GM18861 (cell line): ENCODE measurements around the gene RPS6KB2.
"Not testable (repeated sequence)": the region's sequence is repeated elsewhere in the genome, so short reads cannot be mapped to it uniquely, and the experiment has no call there.

ENCODE experiments used
- ATAC-seq: cut with Tn5 transposase; IDR thresholded peaks from one replicate; pipeline ENCODE4 v1.9.1; 2021; ENCODE audit not compliant: unreplicated experiment

The RPS6KB2 gene

DNA sequence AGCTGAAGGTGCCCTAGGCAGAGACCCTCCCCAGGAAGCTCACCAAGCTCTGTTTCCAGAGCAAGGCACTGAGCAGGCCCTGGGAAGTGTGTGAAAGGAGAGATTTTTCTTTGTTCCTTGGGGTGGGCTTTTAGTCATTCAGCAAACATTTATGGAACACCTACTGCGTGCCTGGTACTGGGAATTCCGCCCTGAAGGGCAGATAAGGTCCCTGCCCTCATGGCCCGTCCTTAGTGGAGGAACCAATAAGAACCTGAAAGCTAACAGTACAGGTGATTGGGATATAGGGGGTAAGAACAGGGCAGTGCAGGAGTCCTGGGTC lies 36.9 kb downstream of the RPS6KB2 start:
- no peak for ATAC-seq

- ATAC-seq = not testable (repeated sequence)
Measured at GRCh38 chr11:67465530-67465929, 37.2 kb downstream of the RPS6KB2 start.

DNA sequence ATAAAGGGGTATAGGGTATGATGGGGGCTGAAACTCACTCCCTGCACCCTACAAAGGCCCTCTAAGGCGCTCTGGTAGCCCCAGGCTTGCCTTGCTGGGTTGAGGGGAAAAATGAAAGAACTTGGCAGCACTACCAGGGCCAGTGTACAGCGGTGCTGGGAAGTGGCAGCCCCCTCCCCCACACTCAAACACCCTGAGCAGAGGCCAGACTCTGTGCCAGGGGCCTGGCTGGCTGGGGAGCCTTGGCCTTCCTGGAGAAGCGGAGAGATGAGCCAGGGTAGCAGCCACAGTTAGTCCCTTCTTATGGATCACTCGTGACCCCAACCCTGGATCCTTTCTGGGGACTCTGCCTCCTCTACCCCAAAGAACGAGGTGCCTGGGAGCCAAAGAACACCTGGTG lies 38.1 kb downstream of the RPS6KB2 start:
- no peak for ATAC-seq

- ATAC-seq = no peak
Measured at GRCh38 chr11:67466962-67467771, 38.9 kb downstream of the RPS6KB2 start.

DNA sequence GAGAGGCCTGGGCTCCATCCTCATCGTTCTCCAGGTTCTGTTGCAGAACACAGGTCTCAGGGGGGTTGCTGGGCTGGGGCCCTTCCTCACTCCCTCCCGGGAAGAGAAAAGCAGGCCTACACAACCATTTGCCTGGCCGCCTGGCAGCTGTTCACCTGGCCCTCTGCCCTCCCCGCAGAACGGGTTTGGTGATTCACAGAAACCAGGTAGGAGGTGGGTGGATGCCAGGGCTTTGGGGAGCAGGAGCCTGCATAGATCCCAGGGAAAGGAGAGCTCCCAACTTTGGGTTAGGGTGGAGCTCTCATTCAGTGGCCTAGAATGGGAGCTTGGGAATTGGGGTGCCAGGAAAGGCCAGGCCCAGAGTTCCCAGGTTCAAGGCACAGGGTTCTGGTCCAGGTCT lies 39.8 kb downstream of the RPS6KB2 start:
- no peak for ATAC-seq

GRCh38 chr11:67468456-67468758 lies 40.1 kb downstream of the RPS6KB2 start:
- ATAC-seq = no peak

DNA sequence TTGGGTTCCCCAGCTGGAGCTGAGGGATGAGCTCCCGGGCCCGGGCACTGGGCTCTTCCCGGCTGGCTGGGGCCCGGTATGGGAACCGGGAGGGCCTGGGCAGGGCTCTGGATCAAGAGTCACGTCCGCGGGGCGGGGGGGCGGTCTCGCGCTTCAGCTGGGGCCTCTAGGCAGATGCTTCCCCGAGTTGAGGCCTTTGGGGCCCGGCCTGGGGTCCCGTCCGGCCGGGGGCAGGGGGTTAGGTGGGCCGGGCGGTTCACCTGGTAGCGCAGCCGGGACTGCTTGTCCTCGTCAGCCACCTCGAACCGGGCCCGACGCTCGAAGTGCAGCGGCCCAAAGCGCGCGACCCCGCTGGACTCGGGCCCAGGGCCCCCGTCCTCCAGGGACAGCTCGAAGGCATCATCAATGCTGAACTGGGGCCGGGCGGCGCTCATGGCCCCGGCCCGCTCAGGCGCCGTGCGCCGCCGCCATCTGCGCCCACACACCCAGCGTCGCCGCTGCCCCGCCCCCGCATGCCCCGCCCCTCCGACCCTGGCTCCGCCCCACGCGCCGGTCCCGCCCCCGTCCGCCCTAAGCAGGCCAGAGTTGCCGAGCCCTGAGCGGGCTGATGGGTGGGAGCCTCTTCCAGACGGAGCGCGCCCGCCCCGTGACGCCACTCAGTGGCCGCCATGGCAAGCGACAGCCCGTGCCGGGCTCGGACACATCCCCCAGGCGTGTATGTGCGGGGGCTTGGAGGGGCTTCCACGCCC lies 40.6 kb downstream of the RPS6KB2 start, which contains the start of gene TMEM134:
Gene TMEM134, minus strand, starts transcription at position 493 of the 749 bp plus-strand sequence. Its CDS starts 59 bp downstream, at position 434.
- peak; percentile 51 for ATAC-seq

GRCh38 chr11:67469508-67469811 lies 41.2 kb downstream of the RPS6KB2 start:
- no peak for ATAC-seq

GRCh38 chr11:67470337-67471002 lies 42.2 kb downstream of the RPS6KB2 start:
- no peak for ATAC-seq

DNA sequence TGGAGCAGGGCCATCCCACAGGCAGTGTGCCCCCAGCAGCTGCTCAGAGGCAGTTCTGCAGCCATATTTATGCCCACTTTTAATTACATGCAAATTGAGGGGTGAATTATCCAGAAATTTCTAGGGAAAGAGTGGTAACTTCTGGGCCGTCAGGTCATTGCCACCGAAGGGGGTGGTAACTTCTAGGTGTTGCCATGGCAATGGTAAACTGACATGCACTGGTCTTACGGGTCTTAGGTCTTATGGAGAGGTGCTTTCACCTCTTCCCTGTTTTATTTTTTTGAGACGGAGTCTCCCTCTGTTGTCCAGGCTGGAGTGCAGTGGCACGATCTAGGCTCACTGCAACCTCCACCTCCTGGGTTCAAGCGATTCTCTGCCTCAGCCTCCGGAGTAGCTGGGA lies 44.6 kb downstream of the RPS6KB2 start:
- no peak for ATAC-seq

GRCh38 chr11:67476692-67477091 lies 48.4 kb downstream of the RPS6KB2 start:
- ATAC-seq = not testable (repeated sequence)

DNA sequence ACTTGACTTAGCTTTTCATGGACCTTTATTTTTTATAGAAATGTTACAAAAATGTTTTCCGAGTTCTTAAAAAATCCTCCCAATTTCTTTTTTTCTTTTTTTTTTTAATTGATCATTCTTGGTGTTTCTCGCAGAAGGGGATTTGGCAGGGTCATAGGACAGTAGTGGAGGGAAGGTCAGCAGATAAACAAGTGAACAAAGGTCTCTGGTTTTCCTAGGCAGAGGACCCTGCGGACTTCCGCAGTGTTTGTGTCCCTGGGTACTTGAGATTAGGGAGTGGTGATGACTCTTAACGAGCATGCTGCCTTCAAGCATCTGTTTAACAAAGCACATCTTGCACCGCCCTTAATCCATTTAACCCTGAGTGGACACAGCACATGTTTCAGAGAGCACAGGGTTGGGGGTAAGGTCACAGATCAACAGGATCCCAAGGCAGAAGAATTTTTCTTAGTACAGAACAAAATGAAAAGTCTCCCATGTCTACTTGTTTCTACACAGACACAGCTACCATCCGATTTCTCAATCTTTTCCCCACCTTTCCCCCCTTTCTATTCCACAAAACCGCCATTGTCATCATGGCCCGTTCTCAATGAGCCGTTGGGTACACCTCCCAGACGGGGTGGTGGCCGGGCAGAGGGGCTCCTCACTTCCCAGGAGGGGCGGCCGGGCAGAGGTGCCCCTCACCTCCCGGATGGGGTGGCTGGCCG lies 49.2 kb downstream of the RPS6KB2 start:
- not testable (repeated sequence) for ATAC-seq

- ATAC-seq = no peak
Measured at GRCh38 chr11:67482275-67482826, 54.1 kb downstream of the RPS6KB2 start.

- peak; percentile 56 for ATAC-seq
Measured at GRCh38 chr11:67482827-67483798, 54.8 kb downstream of the RPS6KB2 start, which contains the start of gene AIP. Gene AIP (plus strand): TSS chr11:67483026. CDS start chr11:67483159, 133 bp downstream.

GRCh38 chr11:67483831-67484665 lies 55.8 kb downstream of the RPS6KB2 start:
- no peak for ATAC-seq

- ATAC-seq = no peak
Measured at GRCh38 chr11:67484847-67485311, 56.6 kb downstream of the RPS6KB2 start.
